K562 (cell line): Measurements from ENCODE around the gene RAD17. TPM values are rescaled to one million over a fixed set of nuclear protein-coding genes. Genes with fewer than 3 reads are reported as not detected.

Experiments
- ATAC-seq: fragments of 200-7000 bp; cut with Tn5 transposase; 3 replicates; pipeline ENCODE4 v1.9.1; 2020; ENCODE audit warnings: moderate library complexity
- BruUV-seq: library from RNA; stranded (reverse); fragments of 400-500 nt; replicated peaks from 2 replicates; lab custom pipeline; 2021; lab: Mats Ljungman, UMichigan
- CTCF ChIA-PET: fragments of 300-600 bp; formaldehyde crosslinking; extraction: SDS; loops from one replicate; lab custom pipeline; 2021; ENCODE audit warnings: low intra/inter-chr PET ratio; lab: Yijun Ruan, JAX
- POLR2A ChIA-PET: fragments of 300-600, 350-650 bp; sonication (Branson Sonifier 250); formaldehyde crosslinking; extraction: SDS; loops from one replicate; lab custom pipeline; 2021; ENCODE audit warnings: antibody characterized with exemption, inconsistent platforms; lab: Yijun Ruan, JAX
- DNase-seq, 4 experiments: peaks; one replicate each; pipeline versions ENCODE4 v3.0.0 to v3.0.0-alpha.2; 2011 to 2018; ENCODE audit warnings: low spot score in 3 of 4, mixed read lengths in 3 of 4; ENCODE audit errors: extremely low read depth in 1 of 4
- FAIRE-seq: peaks from 2 replicates; lab custom pipeline; 2011; peaks lifted over from hg19 to GRCh38; lab: Jason Lieb, UNC
- H2AFZ ChIP-seq: 2 replicates; pipeline ENCODE4 v1.6.0; 2011; ENCODE audit warnings: low read depth, low read length, control low read depth, inconsistent platforms
- H3K27ac ChIP-seq: fragments of 200-600 bp; 3 replicates; pipeline ENCODE4 v1.8.0; 2011; ENCODE audit warnings: low read depth, mild to moderate bottlenecking, control low read depth, inconsistent platforms, low read length, moderate library complexity, mixed read lengths; ENCODE audit errors: extremely low read depth
- H3K27me3 ChIP-seq, 2 experiments: fragments of 300-600 bp in 1 of 2; 2 replicates in 1 of 2; 3 replicates in 1 of 2; pipeline versions ENCODE4 v1.6.0 to v1.8.0; 2011; ENCODE audit warnings: inconsistent platforms in 2 of 2, low read length in 2 of 2, mild to moderate bottlenecking in 1 of 2, mixed read lengths in 1 of 2, moderate library complexity in 1 of 2; ENCODE audit not compliant: control insufficient read depth in 2 of 2, insufficient read depth in 2 of 2
- H3K36me3 ChIP-seq: fragments of 300-600 bp; 3 replicates; pipeline ENCODE4 v1.8.0; 2011; ENCODE audit warnings: mild to moderate bottlenecking, low read length, inconsistent platforms; ENCODE audit not compliant: control insufficient read depth, insufficient read depth
- H3K4me1 ChIP-seq, 2 experiments: fragments of 200-600 bp in 1 of 2; replicated peaks in 1 of 2; 2 replicates in 1 of 2; 3 replicates in 1 of 2; pipeline versions ENCODE4 v1.5.1 to v1.8.0; 2011; ENCODE audit warnings: inconsistent platforms in 2 of 2, low read length in 2 of 2, mild to moderate bottlenecking in 1 of 2, mixed read lengths in 1 of 2, moderate library complexity in 1 of 2; ENCODE audit not compliant: control insufficient read depth in 2 of 2, insufficient read depth in 2 of 2
- H3K4me2 ChIP-seq: 2 replicates; pipeline ENCODE4 v1.6.1; 2011; ENCODE audit warnings: low read length, control low read depth, inconsistent platforms, mixed read lengths; ENCODE audit not compliant: insufficient read depth
- H3K4me3 ChIP-seq: fragments of 200-600 bp; sonication (generic), shearing (Covaris generic); 2 replicates; pipeline ENCODE4 v1.5.1; 2016; ENCODE audit warnings: control low read depth, inconsistent platforms
- H3K79me2 ChIP-seq: fragments of 200-600 bp; 3 replicates; pipeline ENCODE4 v1.8.0; 2011; ENCODE audit warnings: low read length, inconsistent platforms; ENCODE audit not compliant: control insufficient read depth, insufficient read depth
- H3K9ac ChIP-seq, 2 experiments: 2 replicates each; pipeline versions ENCODE4 v1.6.0 to v1.6.1; 2011; ENCODE audit warnings: low read depth in 2 of 2, low read length in 2 of 2, control low read depth in 1 of 2, inconsistent platforms in 1 of 2, mild to moderate bottlenecking in 1 of 2, mixed read lengths in 1 of 2; ENCODE audit not compliant: insufficient read depth in 1 of 2
- H3K9me1 ChIP-seq: one replicate; pipeline ENCODE4 v1.6.0; 2011; ENCODE audit warnings: inconsistent platforms, mild to moderate bottlenecking, low read length, moderate library complexity; ENCODE audit not compliant: control insufficient read depth, insufficient read depth
- H3K9me3 ChIP-seq: replicated peaks from 2 replicates; pipeline ENCODE4 v1.5.1; 2011; ENCODE audit warnings: low read depth, low read length, inconsistent platforms; ENCODE audit not compliant: control insufficient read depth, insufficient read depth
- H4K20me1 ChIP-seq: replicated peaks from 2 replicates; pipeline ENCODE4 v1.6.1; 2011; ENCODE audit warnings: low read length, inconsistent platforms, mixed read lengths; ENCODE audit not compliant: control insufficient read depth, insufficient read depth
- BRCA1 ChIP-seq, 2 experiments: fragments of 450-650 bp in 1 of 2; sonication (generic) in 1 of 2; formaldehyde crosslinking in 1 of 2; IDR thresholded peaks; 2 replicates each; pipeline versions ENCODE4 v1.5.0 to v1.6.1; 2017 to 2020; ENCODE audit warnings: mild to moderate bottlenecking in 1 of 2, missing genetic modification reagents in 1 of 2
- CBFA2T3 ChIP-seq: fragments of 450-650 bp; IDR thresholded peaks from 2 replicates; pipeline ENCODE4 v1.6.1; 2017
- CREM ChIP-seq: IDR thresholded peaks from 2 replicates; pipeline ENCODE4 v1.6.1; 2014; ENCODE audit warnings: antibody characterized with exemption, low read depth
- MEF2A ChIP-seq: IDR thresholded peaks from 2 replicates; pipeline ENCODE4 v1.6.1; 2011; ENCODE audit warnings: low read depth, mild to moderate bottlenecking, low read length, moderate library complexity; ENCODE audit not compliant: control insufficient read depth
- MEIS2 ChIP-seq: fragments of 450-650 bp; IDR thresholded peaks from 2 replicates; pipeline ENCODE4 v1.6.1; 2014; ENCODE audit warnings: mild to moderate bottlenecking; ENCODE audit not compliant: partially characterized antibody
- RAD21 ChIP-seq, 2 experiments: fragments of 250-450 bp in 1 of 2; fragments of 450-650 bp in 1 of 2; sonication (Bioruptor Pico) in 1 of 2; formaldehyde crosslinking in 1 of 2; IDR thresholded peaks in 1 of 2; conservative IDR thresholded peaks in 1 of 2; 2 replicates each; pipeline versions ENCODE4 v1.4.0 to v1.8.0; 2020 to 2022; ENCODE audit warnings: mild to moderate bottlenecking in 2 of 2, moderate library complexity in 1 of 2
- SAP30 ChIP-seq: fragments of 200-600 bp; sonication (generic); IDR thresholded peaks from 2 replicates; pipeline ENCODE4 v1.6.1; 2012; ENCODE audit warnings: borderline replicate concordance, low read depth, mild to moderate bottlenecking, moderate library complexity, low read length, control low read depth, inconsistent platforms; ENCODE audit not compliant: insufficient read depth, poor library complexity, severe bottlenecking
- TFAM ChIP-seq: fragments of 250-450 bp; sonication (Bioruptor Pico); conservative IDR thresholded peaks from 2 replicates; pipeline ENCODE4 v1.5.0; 2021; ENCODE audit warnings: mild to moderate bottlenecking, moderate library complexity
- ZNF124 ChIP-seq: sonication (generic); formaldehyde crosslinking; IDR thresholded peaks from 2 replicates; pipeline ENCODE4 v1.8.1; 2022; ENCODE audit warnings: missing genetic modification reagents
- ZNF165 ChIP-seq: fragments of 250-450 bp; sonication (Bioruptor Pico); IDR thresholded peaks from 2 replicates; pipeline ENCODE4 v1.4.0; 2020; ENCODE audit warnings: borderline replicate concordance
- ZNF212 ChIP-seq: fragments of 450-650 bp; formaldehyde crosslinking; IDR thresholded peaks from 2 replicates; pipeline ENCODE4 v1.4.0; 2020; ENCODE audit warnings: mild to moderate bottlenecking
- WGBS: fragments of 100-300 bp; shearing (Covaris generic); methylation state at CpG from one replicate; pipeline ENCODE4 v1.1.6; 2016; ENCODE audit warnings: low coverage, mixed read lengths; ENCODE audit not compliant: insufficient coverage; ENCODE audit errors: missing lambda C conversion rate; 5-methylcytosine and 5-hydroxymethylcytosine counted together
- in situ Hi-C: fragments of 300-500 bp; cut with MboI; formaldehyde crosslinking; loops from 4 replicates; pipeline ENCODE4 v1.15.0; 2018; ENCODE audit warnings: inconsistent platforms, mixed read lengths
- intact Hi-C: fragments of 100-400 bp; cut with micrococcal nuclease; formaldehyde crosslinking; loops from 2 replicates; pipeline ENCODE4 v1.14.2; 2022
- polyA plus RNA-seq, 8 experiments: library from polyadenylated mRNA; depleted of rRNA in 4 of 8; stranded (reverse) in 5 of 8; unstranded in 3 of 8; fragments of >200 nt; fragmentation: Nextera tagmentation in 2 of 8; fragmentation: Illumina TruSeq in 1 of 8; extraction: Ambion mirVana in 2 of 8; extraction: Trizol in 1 of 8; gene quantifications; 2 replicates each; pipeline versions ENCODE4 v1.2.1 to v1.2.3, GENCODE V29; 2011 to 2014; ENCODE audit warnings: inconsistent platforms in 1 of 8, missing spikeins in 1 of 8
- total RNA-seq, 7 experiments: library from RNA; depleted of rRNA in 6 of 7; stranded (reverse); fragments of >200 nt in 6 of 7; fragmentation: Illumina TruSeq in 2 of 7; extraction: Trizol in 2 of 7; gene quantifications; 2 replicates each; pipeline versions ENCODE4 v1.2.1 to v1.2.3, GENCODE V29; 2011 to 2021; ENCODE audit warnings: low replicate concordance in 1 of 7
- TF ChIP-seq, protein P1 (sequence below): fragments of 450-650 bp; IDR thresholded peaks from 2 replicates; pipeline ENCODE4 v1.6.1; 2017; ENCODE audit warnings: mild to moderate bottlenecking, moderate library complexity
- TF ChIP-seq, protein P2 (sequence below): fragments of 200-800 bp; sonication (Bioruptor generic); IDR thresholded peaks from 2 replicates; pipeline ENCODE4 v1.6.1; 2017; ENCODE audit warnings: missing genetic modification characterization, missing compliant biosample characterization

The RAD17 gene
- total and polyA plus RNA-seq, 9 of the 15 experiments (the other 6 are each of a cell fraction or from before 2014, with no cell fraction given) = 21.1 to 50.1 (median 40.1) TPM

DNA sequence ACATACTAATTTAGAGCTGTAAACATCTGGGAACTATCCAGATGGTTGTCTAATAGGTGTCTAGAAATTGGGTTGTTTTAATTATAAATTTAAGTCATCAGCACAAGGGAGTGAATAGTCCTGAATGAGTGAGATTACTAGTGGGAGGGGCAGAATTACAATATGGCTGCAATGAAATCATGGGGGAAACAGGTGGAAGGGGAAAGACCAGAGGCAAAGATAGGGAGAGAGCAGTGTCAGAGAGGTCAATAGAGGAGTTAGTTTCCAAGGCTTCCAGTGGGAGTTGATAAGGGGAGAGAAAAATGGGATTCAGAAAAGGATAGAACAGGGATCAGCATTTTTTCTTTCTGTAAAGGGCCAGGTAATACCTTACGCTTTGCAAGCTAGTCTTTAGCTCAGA, 9.2 kb upstream of the RAD17 start:
- no peaks in the 10 kb centered on the region for H3K9me3 ChIP-seq
- no peak overlapping the region for H3K4me2 ChIP-seq
- intact Hi-C loops (no loop called here), in situ Hi-C loops (no loop called here)
- H3K4me3 ChIP-seq = no peak overlapping the region
- no TSS peak for BruUV-seq
- DNase-seq (peak in 1 of 4 experiments; percentile 17), ATAC-seq (peak; percentile 22), FAIRE-seq (no peak)
- H3K4me1 ChIP-seq = peaks cover 0 to 5% of the 10 kb centered on the region in 2 experiments; a peak in 2 of 5 replicates
- H3K27me3 ChIP-seq = no peaks in the 10 kb centered on the region
- H3K9ac ChIP-seq = no peak overlapping the region
- H3K79me2 ChIP-seq = peaks cover 85% of the 10 kb centered on the region
- H4K20me1 ChIP-seq = no peaks in the 10 kb centered on the region
- 95% methylated on average over 1 of the region's 1 CpG for WGBS
- H2AFZ ChIP-seq = no peak overlapping the region
- CTCF ChIA-PET = no interaction called here
- POLR2A ChIA-PET = interaction anchor here (0.9 to 2.5 kb wide), 2 partner anchors 25 to 39 kb away, joined by 5 to 6 read pairs; no protein-coding TSS in a partner anchor
- TF ChIP-seq BRCA1 (IDR thresholded peaks at IDR 0.05) = no peak
- no peak for TF ChIP-seq BRCA1 (CRISPR knock-in tag; IDR thresholded peaks at IDR 0.05)
- 0 out of 2 replicates have a peak, but pooled peaks have one; percentile 23 for TF ChIP-seq CBFA2T3
- TF ChIP-seq ZNF124 (CRISPR knock-in tag) = no peak
- no peaks in the 10 kb centered on the region for H3K9me1 ChIP-seq
- H3K36me3 ChIP-seq = peaks cover 66% of the 10 kb centered on the region
- H3K27ac ChIP-seq = no peak overlapping the region

DNA sequence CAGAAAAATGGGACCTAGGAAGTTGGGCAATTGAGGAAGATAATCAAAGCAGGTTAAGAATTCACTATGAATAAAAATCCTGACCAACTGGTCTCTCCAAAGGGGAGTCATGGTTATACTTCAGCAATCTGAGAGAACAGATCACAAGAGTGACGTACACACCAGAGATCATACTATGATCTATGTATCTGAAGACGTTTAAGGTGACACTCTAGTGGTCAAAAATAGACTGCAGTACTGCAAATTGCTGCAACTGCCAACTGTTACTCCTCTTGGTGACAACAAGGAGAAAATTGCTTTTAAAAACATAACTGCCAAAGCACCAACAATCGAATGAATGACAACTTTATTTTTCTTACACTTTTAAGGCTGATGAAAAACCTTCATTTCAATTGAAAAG, 5.2 kb upstream of the RAD17 start:
- FAIRE-seq = peak; percentile 6
- Histone ChIP-seq H3K4me1 (peaks cover 5 to 6% of the 10 kb centered on the region in 2 experiments; a peak in 4 of 5 replicates), H4K20me1 (no peaks in the 10 kb centered on the region), H3K4me3 (no peak overlapping the region), H3K9me3 (no peaks in the 10 kb centered on the region), H2AFZ (no peak overlapping the region), H3K36me3 (peaks cover 68% of the 10 kb centered on the region), H3K9me1 (no peaks in the 10 kb centered on the region), H3K27ac (peak overlapping the region; percentile 32; the same call in 1 of the 3 replicates), H3K27me3 (no peaks in the 10 kb centered on the region), H3K4me2 (no peak overlapping the region), H3K9ac (no peak overlapping the region), H3K79me2 (peaks cover 91% of the 10 kb centered on the region)
- POLR2A ChIA-PET = no interaction called here
- DNase-seq = peak; percentile 33 to 40 (median 37)
- WGBS = 50% methylated on average over 3 of the region's 3 CpGs
- peak; percentile 28 for ATAC-seq
- intact Hi-C loops (no loop called here), in situ Hi-C loops (no loop called here)
- BruUV-seq = no TSS peak
- CTCF ChIA-PET = interaction anchor here (0.5 kb wide), 1 partner anchor 256 kb away, joined by 4 read pairs; no protein-coding TSS in a partner anchor
- TF ChIP-seq RAD21 (CRISPR knock-in tag; conservative IDR thresholded peaks at IDR 0.05 in 1 of 2, IDR thresholded peaks at IDR 0.05 in 1 of 2) (peak in 1 of 2 experiments; percentile 22; a peak in 2 of 4 replicates), TFAM (no peak), CREM (peak; percentile 43; the same call in 1 of the 2 replicates), ZNF212 (CRISPR knock-in tag) (no peak), MEIS2 (peak; percentile 20), ZNF165 (no peak), MEF2A (0 out of 2 replicates have a peak, but pooled peaks have one; percentile 34), SAP30 (no peak)
- TF ChIP-seq, protein P1, sequence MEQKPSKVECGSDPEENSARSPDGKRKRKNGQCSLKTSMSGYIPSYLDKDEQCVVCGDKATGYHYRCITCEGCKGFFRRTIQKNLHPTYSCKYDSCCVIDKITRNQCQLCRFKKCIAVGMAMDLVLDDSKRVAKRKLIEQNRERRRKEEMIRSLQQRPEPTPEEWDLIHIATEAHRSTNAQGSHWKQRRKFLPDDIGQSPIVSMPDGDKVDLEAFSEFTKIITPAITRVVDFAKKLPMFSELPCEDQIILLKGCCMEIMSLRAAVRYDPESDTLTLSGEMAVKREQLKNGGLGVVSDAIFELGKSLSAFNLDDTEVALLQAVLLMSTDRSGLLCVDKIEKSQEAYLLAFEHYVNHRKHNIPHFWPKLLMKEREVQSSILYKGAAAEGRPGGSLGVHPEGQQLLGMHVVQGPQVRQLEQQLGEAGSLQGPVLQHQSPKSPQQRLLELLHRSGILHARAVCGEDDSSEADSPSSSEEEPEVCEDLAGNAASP = no peak
- TF ChIP-seq, protein P2, sequence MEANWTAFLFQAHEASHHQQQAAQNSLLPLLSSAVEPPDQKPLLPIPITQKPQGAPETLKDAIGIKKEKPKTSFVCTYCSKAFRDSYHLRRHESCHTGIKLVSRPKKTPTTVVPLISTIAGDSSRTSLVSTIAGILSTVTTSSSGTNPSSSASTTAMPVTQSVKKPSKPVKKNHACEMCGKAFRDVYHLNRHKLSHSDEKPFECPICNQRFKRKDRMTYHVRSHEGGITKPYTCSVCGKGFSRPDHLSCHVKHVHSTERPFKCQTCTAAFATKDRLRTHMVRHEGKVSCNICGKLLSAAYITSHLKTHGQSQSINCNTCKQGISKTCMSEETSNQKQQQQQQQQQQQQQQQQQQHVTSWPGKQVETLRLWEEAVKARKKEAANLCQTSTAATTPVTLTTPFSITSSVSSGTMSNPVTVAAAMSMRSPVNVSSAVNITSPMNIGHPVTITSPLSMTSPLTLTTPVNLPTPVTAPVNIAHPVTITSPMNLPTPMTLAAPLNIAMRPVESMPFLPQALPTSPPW (CRISPR knock-in tag) = 0 out of 2 replicates have a peak, but pooled peaks have one; percentile 9
